ENCODE results near the gene CFHR4.

- TF ChIP-seq CTCF (IDR thresholded peaks at IDR 0.05) (no peak), POLR2A (IDR thresholded peaks at IDR 0.05) (no peak)
Measured at GRCh38 chr1:196875935-196876334, 11.9 kb upstream of the CFHR4 start.
